Activated naive CD4-positive, alpha-beta T cell treated with anti-CD3 and anti-CD28 coated beads for 36 hours (primary cell): ENCODE measurements around the gene SPAG17. TPM values are rescaled to one million over a fixed set of nuclear protein-coding genes. Genes with fewer than 3 reads are reported as not detected.

Experiments
- CTCF ChIA-PET: fragments of 350-600 bp; sonication (Branson Sonifier 250); formaldehyde crosslinking; loops from one replicate; lab custom pipeline; 2021; ENCODE audit warnings: antibody characterized with exemption; lab: Charles Lee
- DNase-seq: peaks from one replicate; pipeline ENCODE4 v3.0.0-alpha.2; 2020
- H3K27ac Mint-ChIP-seq: one replicate; pipeline ENCODE4 v1.8.0; 2021; ENCODE audit warnings: mild to moderate bottlenecking, mixed read lengths
- H3K27me3 Mint-ChIP-seq: one replicate; pipeline ENCODE4 v1.8.0; 2021; ENCODE audit warnings: low read depth, mixed read lengths
- H3K36me3 Mint-ChIP-seq: one replicate; pipeline ENCODE4 v1.8.0; 2021; ENCODE audit warnings: low read depth, mixed read lengths
- H3K4me1 Mint-ChIP-seq: one replicate; pipeline ENCODE4 v1.8.0; 2021; ENCODE audit warnings: low read depth, mixed read lengths
- H3K4me3 Mint-ChIP-seq: one replicate; pipeline ENCODE4 v1.8.0; 2021; ENCODE audit warnings: mild to moderate bottlenecking, moderate library complexity, mixed read lengths
- H3K9me3 Mint-ChIP-seq: one replicate; pipeline ENCODE4 v1.8.0; 2021; ENCODE audit warnings: mixed read lengths
- intact Hi-C: fragments of 100-400 bp; cut with micrococcal nuclease; formaldehyde crosslinking; loops from one replicate; pipeline ENCODE4 v1.15.1; 2023
- total RNA-seq, 2 experiments: library from RNA; stranded (reverse); gene quantifications; one replicate each; pipeline ENCODE4 v1.2.3, GENCODE V29; 2021

Gene SPAG17
- total RNA-seq, 2 experiments from 2014 or later, result not detected

DNA sequence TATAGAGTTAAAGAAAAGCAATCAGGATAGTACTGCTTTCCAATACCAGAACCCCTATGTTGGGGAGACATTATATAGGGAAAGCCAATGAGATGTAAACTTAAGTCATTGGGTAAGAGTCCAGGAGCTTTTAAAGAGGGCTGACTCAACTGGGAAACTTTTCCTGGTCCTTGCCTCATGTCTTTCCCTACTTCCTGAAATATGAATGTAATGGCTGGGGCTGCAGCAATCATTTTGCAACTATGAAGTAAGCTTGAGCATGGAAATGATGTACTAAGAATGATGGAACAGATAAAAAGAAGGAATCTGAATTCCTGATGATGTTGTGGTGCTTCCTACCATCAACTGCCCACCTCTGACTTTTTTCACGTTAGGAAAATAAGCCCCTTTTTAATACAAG, 199.8 kb downstream of the SPAG17 start:
- no peak overlapping the region for H3K4me3 Mint-ChIP-seq
- DNase-seq, result no peak
- no peak overlapping the region for H3K27ac Mint-ChIP-seq
- no peaks in the 10 kb centered on the region for H3K4me1 Mint-ChIP-seq
- H3K36me3 Mint-ChIP-seq, result no peaks in the 10 kb centered on the region
- H3K27me3 Mint-ChIP-seq, result peaks cover 19% of the 10 kb centered on the region
- intact Hi-C loops, result no loop called here
- H3K9me3 Mint-ChIP-seq, result no peaks in the 10 kb centered on the region
- CTCF ChIA-PET, result no interaction called here

- intact Hi-C loops, result no loop called here
- no peaks in the 10 kb centered on the region for H3K36me3 Mint-ChIP-seq
- DNase-seq, result no peak
- no peak overlapping the region for H3K4me3 Mint-ChIP-seq
- no peaks in the 10 kb centered on the region for H3K9me3 Mint-ChIP-seq
- CTCF ChIA-PET, result no interaction called here
- no peaks in the 10 kb centered on the region for H3K4me1 Mint-ChIP-seq
- no peak overlapping the region for H3K27ac Mint-ChIP-seq
- peaks cover 15% of the 10 kb centered on the region for H3K27me3 Mint-ChIP-seq
Measured at GRCh38 chr1:117981455-117982192, 203.4 kb downstream of the SPAG17 start.

- Mint-ChIP-seq H3K4me3 (no peak overlapping the region), H3K36me3 (no peaks in the 10 kb centered on the region), H3K27me3 (peaks cover 7% of the 10 kb centered on the region), H3K27ac (no peak overlapping the region), H3K4me1 (no peaks in the 10 kb centered on the region), H3K9me3 (no peaks in the 10 kb centered on the region)
- CTCF ChIA-PET, result no interaction called here
- intact Hi-C loops, result no loop called here
- DNase-seq, result no peak
Measured at GRCh38 chr1:117976381-117976780, 208.6 kb downstream of the SPAG17 start.

GRCh38 chr1:117971777-117972176, 213.3 kb downstream of the SPAG17 start:
- H3K9me3 Mint-ChIP-seq, result no peaks in the 10 kb centered on the region
- intact Hi-C loops, result no loop called here
- H3K4me3 Mint-ChIP-seq, result no peak overlapping the region
- no peak for DNase-seq
- peaks cover 7% of the 10 kb centered on the region for H3K27me3 Mint-ChIP-seq
- H3K36me3 Mint-ChIP-seq, result no peaks in the 10 kb centered on the region
- no peak overlapping the region for H3K27ac Mint-ChIP-seq
- CTCF ChIA-PET, result no interaction called here
- H3K4me1 Mint-ChIP-seq, result peaks cover 3% of the 10 kb centered on the region

GRCh38 chr1:117970252-117970651, 214.8 kb downstream of the SPAG17 start:
- Mint-ChIP-seq H3K36me3 (peaks cover 6% of the 10 kb centered on the region), H3K9me3 (no peaks in the 10 kb centered on the region), H3K4me1 (peaks cover 5% of the 10 kb centered on the region), H3K27me3 (peaks cover 4% of the 10 kb centered on the region), H3K4me3 (no peak overlapping the region), H3K27ac (no peak overlapping the region)
- CTCF ChIA-PET, result no interaction called here
- intact Hi-C loops, result no loop called here
- no peak for DNase-seq

GRCh38 chr1:117967881-117968280, 217.1 kb downstream of the SPAG17 start:
- Mint-ChIP-seq H3K27ac (no peak overlapping the region), H3K4me1 (peaks cover 26% of the 10 kb centered on the region), H3K36me3 (peaks cover 10% of the 10 kb centered on the region), H3K4me3 (no peak overlapping the region), H3K27me3 (no peaks in the 10 kb centered on the region), H3K9me3 (no peaks in the 10 kb centered on the region)
- DNase-seq, result no peak
- CTCF ChIA-PET, result no interaction called here
- intact Hi-C loops, result no loop called here

DNA sequence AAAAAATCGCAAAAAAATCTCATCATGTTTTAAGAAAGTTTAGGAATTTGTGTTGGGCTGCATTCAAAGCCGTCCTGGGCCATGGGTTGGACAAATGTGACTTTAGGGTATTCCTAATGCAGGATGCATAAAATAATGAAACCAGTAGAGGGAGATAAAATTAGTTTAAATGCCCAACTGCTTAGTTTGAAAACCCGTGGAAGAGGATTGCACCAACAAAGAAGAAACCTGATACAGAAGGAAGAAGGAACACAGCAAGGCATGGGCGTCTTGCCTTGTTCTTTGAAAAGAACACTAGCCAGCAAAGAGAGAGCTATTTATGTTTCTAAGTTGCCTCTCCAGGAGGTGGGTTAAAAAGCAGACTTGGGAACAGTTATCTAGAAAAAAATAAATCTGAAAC, 217.6 kb downstream of the SPAG17 start:
- H3K27ac Mint-ChIP-seq, result no peak overlapping the region
- intact Hi-C loops, result no loop called here
- DNase-seq, result no peak
- no peaks in the 10 kb centered on the region for H3K27me3 Mint-ChIP-seq
- H3K4me1 Mint-ChIP-seq, result peaks cover 27% of the 10 kb centered on the region
- H3K4me3 Mint-ChIP-seq, result no peak overlapping the region
- H3K9me3 Mint-ChIP-seq, result no peaks in the 10 kb centered on the region
- peaks cover 10% of the 10 kb centered on the region for H3K36me3 Mint-ChIP-seq
- CTCF ChIA-PET, result no interaction called here

DNA sequence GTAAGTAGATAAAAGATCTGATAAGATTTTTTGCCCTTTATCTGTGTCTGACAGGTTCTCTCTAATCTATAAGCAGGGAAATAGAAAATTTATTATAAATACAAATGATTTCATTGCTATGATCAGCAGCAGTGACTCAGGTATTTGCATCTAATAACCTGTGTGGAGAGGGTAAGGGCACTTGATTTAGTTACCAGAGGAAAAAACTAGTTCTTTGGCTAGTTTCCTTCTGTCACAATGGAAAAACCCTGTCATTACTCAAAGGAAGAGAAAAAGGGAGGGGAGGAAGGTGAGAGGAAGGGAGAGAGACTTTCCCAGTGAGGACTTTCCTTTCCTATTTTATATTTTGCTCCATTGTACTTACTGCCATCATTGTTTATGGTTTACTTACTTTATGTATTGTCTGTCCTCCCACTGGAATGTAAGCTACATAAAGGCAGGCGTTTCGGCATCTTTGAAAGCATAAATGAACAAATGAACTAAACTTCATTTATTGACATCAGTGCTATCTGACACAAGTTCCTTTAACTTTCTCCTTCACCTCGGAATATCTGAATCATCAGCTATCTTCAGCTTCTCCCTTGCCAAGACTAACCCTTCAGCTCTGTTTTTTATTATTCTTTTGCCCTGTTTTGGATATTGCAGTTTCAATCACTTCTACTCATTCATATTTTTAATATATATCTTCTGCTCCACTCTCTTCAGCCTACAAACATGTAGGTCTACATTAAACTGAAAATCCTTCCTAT, 220.6 kb downstream of the SPAG17 start:
- H3K27ac Mint-ChIP-seq, result peak overlapping the region; percentile 50

GRCh38 chr1:117959364-117959763, 225.7 kb downstream of the SPAG17 start:
- intact Hi-C loops, result no loop called here
- Mint-ChIP-seq H3K27me3 (no peaks in the 10 kb centered on the region), H3K9me3 (no peaks in the 10 kb centered on the region), H3K4me3 (no peak overlapping the region), H3K36me3 (peaks cover 36% of the 10 kb centered on the region), H3K27ac (no peak overlapping the region), H3K4me1 (peaks cover 13% of the 10 kb centered on the region)
- CTCF ChIA-PET, result no interaction called here
- DNase-seq, result no peak

More for the DNA sequence above, 220.6 kb downstream of the SPAG17 start:
- intact Hi-C loops, result loop anchor here (2.0 kb wide), 1 partner anchor 36 kb away; the partner anchor contains the start of genes GDAP2 and WDR3
- CTCF ChIA-PET, result no interaction called here
- Mint-ChIP-seq H3K36me3 (peaks cover 19% of the 10 kb centered on the region), H3K27me3 (no peaks in the 10 kb centered on the region), H3K4me1 (peaks cover 27% of the 10 kb centered on the region), H3K9me3 (no peaks in the 10 kb centered on the region), H3K4me3 (no peak overlapping the region)
- no peak for DNase-seq

DNA sequence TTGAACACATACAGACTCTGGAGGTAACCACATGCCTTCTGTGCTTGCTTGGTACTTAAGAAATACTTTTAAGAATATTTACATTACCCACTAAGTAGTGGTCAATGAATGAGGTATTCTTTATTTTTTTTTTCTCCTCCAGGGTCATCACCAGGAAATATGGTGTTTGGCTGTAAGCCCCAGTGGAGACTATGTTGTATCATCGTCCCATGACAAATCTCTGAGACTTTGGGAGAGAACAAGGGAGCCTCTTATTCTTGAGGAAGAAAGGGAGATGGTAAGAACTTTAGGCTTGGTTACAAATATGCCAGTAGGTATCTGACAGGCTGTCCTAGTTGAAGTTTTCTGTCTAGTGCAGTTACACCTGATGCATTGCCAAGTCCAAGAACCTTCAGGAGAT, 232.6 kb downstream of the SPAG17 start:
- CTCF ChIA-PET, result no interaction called here

GRCh38 chr1:117942293-117942692, 242.7 kb downstream of the SPAG17 start:
- Mint-ChIP-seq H3K4me3 (no peak overlapping the region), H3K4me1 (no peaks in the 10 kb centered on the region), H3K27me3 (no peaks in the 10 kb centered on the region), H3K27ac (no peak overlapping the region), H3K9me3 (no peaks in the 10 kb centered on the region), H3K36me3 (peaks cover 53% of the 10 kb centered on the region)
- CTCF ChIA-PET, result interaction anchor here (0.6 kb wide), 2 partner anchors 12 to 407 kb away, joined by 3 to 10 read pairs; no protein-coding TSS in a partner anchor
- no peak for DNase-seq
- intact Hi-C loops, result no loop called here

More for the DNA sequence above, 232.6 kb downstream of the SPAG17 start:
- Mint-ChIP-seq H3K9me3 (no peaks in the 10 kb centered on the region), H3K36me3 (peaks cover 47% of the 10 kb centered on the region), H3K4me1 (no peaks in the 10 kb centered on the region), H3K27me3 (no peaks in the 10 kb centered on the region), H3K4me3 (no peak overlapping the region), H3K27ac (no peak overlapping the region)
- no peak for DNase-seq
- intact Hi-C loops, result loop anchor here (2.0 kb wide), 1 partner anchor 16 kb away; no protein-coding TSS in a partner anchor

GRCh38 chr1:117933769-117934168, 251.3 kb downstream of the SPAG17 start:
- Mint-ChIP-seq H3K36me3 (peaks cover 29% of the 10 kb centered on the region), H3K9me3 (no peaks in the 10 kb centered on the region), H3K27ac (no peak overlapping the region), H3K4me3 (no peak overlapping the region), H3K27me3 (no peaks in the 10 kb centered on the region), H3K4me1 (peaks cover 34% of the 10 kb centered on the region)
- DNase-seq, result no peak
- intact Hi-C loops, result no loop called here
- CTCF ChIA-PET, result no interaction called here

- Mint-ChIP-seq H3K27ac (no peak overlapping the region), H3K4me3 (no peak overlapping the region), H3K4me1 (peaks cover 42% of the 10 kb centered on the region), H3K36me3 (peaks cover 20% of the 10 kb centered on the region), H3K9me3 (no peaks in the 10 kb centered on the region), H3K27me3 (no peaks in the 10 kb centered on the region)
- CTCF ChIA-PET, result no interaction called here
- DNase-seq, result no peak
- intact Hi-C loops, result no loop called here
Measured at GRCh38 chr1:117932576-117932975, 252.5 kb downstream of the SPAG17 start.
